BE2C (cell line): ENCODE data around the gene CCDC183.
"Not testable (repeated sequence)": the region's sequence is repeated elsewhere in the genome, so short reads cannot be mapped to it uniquely, and the experiment has no call there.

ENCODE experiments used
- DNase-seq: peaks from one replicate; pipeline ENCODE4 v3.0.0-alpha.2; 2020
- H3K27me3 ChIP-seq: fragments of 250-450 bp; sonication (Bioruptor Pico); 2 replicates; pipeline ENCODE4 v1.5.1; 2020; ENCODE audit warnings: mild to moderate bottlenecking
- H3K36me3 ChIP-seq: fragments of 250-450 bp; sonication (Bioruptor Pico); 2 replicates; pipeline ENCODE4 v1.5.1; 2020; ENCODE audit warnings: mild to moderate bottlenecking
- H3K4me1 ChIP-seq: fragments of 250-450 bp; sonication (Bioruptor Pico); 2 replicates; pipeline ENCODE4 v1.5.1; 2020
- H3K4me3 ChIP-seq: 2 replicates; pipeline ENCODE4 v1.5.1; 2011; ENCODE audit warnings: low read depth, low read length
- H3K9me3 ChIP-seq: fragments of 250-450 bp; sonication (Bioruptor Pico); 2 replicates; pipeline ENCODE4 v1.5.1; 2020
- TF ChIP-seq, protein P1 (sequence below): IDR thresholded peaks from 2 replicates; pipeline ENCODE4 v1.5.1; 2012; ENCODE audit warnings: mild to moderate bottlenecking, low read depth, low read length

CCDC183 gene

DNA sequence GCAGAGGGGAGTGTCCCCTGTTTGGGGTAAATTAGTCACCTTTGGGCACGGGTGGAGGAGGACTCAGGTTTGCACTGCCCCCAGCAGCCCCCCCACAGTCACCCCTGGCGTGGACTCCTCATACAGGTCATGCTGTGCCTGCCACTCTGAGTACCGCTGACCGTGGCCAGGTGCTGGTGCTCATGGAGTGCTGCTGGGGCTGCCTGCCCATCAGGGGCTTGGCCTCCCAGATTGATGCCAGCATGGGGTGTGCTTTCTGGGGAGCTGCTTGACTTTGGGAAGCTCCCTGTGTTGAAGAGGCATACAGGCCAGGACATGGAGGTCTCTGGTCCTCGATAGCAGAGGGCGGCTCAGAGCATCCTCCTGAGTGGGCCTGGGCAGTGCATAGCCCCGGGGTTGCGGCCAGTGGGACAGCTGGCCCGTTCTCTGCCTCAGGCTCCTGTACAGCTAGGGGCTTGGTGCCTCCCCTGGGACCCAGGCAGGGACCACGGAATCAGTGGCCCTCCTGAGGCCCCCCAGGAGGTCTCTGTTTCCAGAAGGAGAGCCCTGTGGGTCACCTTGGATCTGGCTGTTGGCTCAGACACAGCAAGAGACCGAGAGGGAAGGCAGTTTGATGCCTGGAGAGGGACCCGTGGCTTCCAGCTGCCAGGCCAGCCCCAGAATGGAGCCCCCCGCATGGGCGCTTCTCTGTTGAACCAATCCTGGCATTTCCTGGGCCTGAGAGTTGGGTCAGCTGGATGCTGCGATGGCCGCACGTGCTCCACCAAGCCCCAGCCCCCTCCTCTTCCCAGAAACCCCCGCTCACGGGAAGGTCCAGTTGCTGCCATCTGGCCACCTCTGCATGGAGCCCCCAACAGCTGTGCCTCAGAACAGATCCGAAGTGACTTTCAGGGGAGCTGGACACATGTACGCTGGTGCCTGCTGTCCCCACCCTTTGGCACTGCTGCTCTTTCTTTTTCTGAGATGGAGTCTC is 40.1 kb downstream of the CCDC183 start:
- Histone ChIP-seq H3K4me1 (peaks cover 19% of the 10 kb centered on the region), H3K36me3 (peaks cover 66% of the 10 kb centered on the region), H3K27me3 (no peaks in the 10 kb centered on the region), H3K9me3 (no peaks in the 10 kb centered on the region), H3K4me3 (no peak overlapping the region)
- DNase-seq, result peak; percentile 21
- TF ChIP-seq, protein P1, sequence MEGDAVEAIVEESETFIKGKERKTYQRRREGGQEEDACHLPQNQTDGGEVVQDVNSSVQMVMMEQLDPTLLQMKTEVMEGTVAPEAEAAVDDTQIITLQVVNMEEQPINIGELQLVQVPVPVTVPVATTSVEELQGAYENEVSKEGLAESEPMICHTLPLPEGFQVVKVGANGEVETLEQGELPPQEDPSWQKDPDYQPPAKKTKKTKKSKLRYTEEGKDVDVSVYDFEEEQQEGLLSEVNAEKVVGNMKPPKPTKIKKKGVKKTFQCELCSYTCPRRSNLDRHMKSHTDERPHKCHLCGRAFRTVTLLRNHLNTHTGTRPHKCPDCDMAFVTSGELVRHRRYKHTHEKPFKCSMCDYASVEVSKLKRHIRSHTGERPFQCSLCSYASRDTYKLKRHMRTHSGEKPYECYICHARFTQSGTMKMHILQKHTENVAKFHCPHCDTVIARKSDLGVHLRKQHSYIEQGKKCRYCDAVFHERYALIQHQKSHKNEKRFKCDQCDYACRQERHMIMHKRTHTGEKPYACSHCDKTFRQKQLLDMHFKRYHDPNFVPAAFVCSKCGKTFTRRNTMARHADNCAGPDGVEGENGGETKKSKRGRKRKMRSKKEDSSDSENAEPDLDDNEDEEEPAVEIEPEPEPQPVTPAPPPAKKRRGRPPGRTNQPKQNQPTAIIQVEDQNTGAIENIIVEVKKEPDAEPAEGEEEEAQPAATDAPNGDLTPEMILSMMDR, result no peak

DNA sequence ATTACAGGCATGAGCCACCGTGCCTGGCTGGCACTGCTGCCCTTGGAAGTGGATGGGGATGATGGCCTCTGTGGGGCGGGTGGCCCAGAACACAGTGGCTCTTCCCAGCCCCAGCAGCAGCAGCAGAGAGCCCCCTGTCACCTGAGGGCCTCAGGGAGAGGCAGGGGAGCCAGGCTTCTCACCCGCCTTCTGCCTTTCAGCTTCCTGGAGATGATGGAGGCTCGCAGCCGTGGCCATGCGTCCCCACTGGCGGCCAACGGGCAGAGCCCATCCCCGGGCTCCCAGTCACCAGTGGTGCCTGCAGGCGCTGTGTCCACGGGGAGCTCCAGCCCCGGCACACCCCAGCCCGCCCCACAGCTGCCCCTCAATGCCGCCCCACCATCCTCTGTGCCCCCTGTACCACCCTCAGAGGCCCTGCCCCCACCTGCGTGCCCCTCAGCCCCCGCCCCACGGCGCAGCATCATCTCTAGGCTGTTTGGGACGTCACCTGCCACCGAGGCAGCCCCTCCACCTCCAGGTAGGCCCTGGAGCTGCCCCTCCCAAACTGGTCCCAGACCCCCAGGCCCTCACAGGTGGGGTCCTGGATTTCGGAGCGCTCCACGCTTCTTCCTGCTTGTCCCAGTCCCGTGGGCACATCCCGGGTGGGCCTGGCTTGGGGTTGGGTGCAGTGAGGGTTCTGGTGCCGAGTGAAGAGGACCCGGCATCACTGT is 41.2 kb downstream of the CCDC183 start:
- Histone ChIP-seq H3K4me1 (peaks cover 30% of the 10 kb centered on the region), H3K27me3 (no peaks in the 10 kb centered on the region), H3K9me3 (no peaks in the 10 kb centered on the region), H3K36me3 (peaks cover 55% of the 10 kb centered on the region), H3K4me3 (no peak overlapping the region)
- TF ChIP-seq, protein P1, result no peak
- DNase-seq, result peak; percentile 13

- H3K9me3 ChIP-seq, DNase-seq, H3K27me3 ChIP-seq, H3K4me3 ChIP-seq: not testable (repeated sequence)
- H3K4me1 ChIP-seq, result peaks cover 32% of the 10 kb centered on the region
- peaks cover 51% of the 10 kb centered on the region for H3K36me3 ChIP-seq
Observed at GRCh38 chr9:136837856-136838277, 41.7 kb downstream of the CCDC183 start.

- TF ChIP-seq, protein P1, result no peak
- Histone ChIP-seq H3K36me3 (peaks cover 51% of the 10 kb centered on the region), H3K4me3 (no peak overlapping the region), H3K4me1 (peaks cover 38% of the 10 kb centered on the region), H3K9me3 (no peaks in the 10 kb centered on the region), H3K27me3 (no peaks in the 10 kb centered on the region)
- DNase-seq, result no peak
Observed at GRCh38 chr9:136838314-136839228, 42.4 kb downstream of the CCDC183 start.

DNA sequence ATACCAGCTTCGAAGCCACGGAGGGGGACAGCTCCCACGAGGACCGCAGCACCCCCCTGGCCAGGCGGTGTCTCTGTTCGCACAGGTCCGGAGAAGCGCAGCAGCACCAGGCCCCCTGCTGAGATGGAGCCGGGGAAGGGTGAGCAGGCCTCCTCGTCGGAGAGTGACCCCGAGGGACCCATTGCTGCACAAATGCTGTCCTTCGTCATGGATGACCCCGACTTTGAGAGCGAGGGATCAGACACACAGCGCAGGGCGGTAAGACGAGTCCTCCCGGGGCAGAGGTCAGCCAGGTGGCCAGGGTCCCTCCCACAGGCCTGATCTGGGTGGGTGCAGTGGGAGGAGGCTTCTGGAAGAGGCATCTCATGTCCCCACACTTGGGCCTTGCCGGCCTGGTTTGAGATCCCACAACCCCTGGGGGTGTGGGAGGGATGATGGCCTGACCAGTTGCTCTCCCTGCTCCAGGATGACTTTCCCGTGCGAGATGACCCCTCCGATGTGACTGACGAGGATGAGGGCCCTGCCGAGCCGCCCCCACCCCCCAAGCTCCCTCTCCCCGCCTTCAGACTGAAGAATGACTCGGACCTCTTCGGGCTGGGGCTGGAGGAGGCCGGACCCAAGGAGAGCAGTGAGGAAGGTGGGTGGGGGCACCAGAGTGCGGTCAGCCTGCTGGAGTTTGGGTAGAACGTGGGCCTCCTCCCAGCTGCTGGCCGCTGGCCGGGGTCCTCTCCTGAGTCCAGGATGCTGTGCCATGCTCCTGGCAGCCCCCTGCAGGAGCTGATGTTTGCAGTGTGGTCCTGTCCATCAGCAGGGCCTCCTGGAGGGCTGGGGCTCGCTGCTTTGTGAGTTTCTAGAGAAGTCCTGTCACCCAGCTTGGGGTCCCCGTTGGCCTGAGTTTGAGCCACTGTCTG is 43.3 kb downstream of the CCDC183 start:
- Histone ChIP-seq H3K4me3 (no peak overlapping the region), H3K36me3 (peaks cover 44% of the 10 kb centered on the region), H3K9me3 (no peaks in the 10 kb centered on the region), H3K27me3 (no peaks in the 10 kb centered on the region), H3K4me1 (peaks cover 38% of the 10 kb centered on the region)
- TF ChIP-seq, protein P1, result 0 out of 2 replicates have a peak, but pooled peaks have one; percentile 6
- no peak for DNase-seq
